ENCODE data around the gene HELLS. TPM values are rescaled to one million over a fixed set of nuclear protein-coding genes. Genes with fewer than 3 reads are reported as not detected.
A peak's percentile ranks its signal among the peaks of the same experiment; 100 is the strongest.
"Not testable (repeated sequence)": the region's sequence is repeated elsewhere in the genome, so short reads cannot be mapped to it uniquely, and the experiment has no call there.

HELLS gene
- total and polyA plus RNA-seq, 2 donors from 2014 or later: 1.6 to 13.5 TPM

DNA sequence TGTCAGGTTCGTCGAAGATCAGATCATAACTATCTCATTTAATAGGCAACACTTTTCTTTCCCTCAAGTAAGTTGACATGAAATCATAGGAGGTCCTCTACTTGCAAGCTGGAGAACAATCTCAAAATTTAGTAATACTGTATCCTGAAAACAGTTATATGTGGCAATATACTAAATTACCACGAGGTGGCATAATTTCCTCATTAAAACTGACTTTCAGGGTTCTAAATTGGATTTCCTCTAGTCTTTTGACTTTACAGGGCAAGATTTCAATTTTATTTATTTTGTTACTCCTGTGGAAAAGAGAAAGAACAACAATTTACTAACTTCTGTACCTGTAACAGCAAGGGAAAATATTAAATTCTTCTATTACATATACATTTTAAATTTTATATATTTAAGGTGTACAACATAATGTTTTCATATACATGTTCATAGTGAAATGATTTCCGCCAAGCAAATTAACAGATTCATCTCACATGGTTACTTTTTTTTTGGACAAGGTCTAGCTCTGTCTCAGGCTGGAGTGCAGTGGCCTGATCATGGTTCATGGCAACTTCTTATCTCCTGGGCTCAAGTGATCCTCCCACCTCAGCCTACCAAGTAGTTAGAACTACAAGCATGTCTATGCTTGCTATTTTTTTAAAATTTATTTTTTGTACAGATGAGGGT, 84.6 kb downstream of the HELLS start:
- DNase-seq: peak in 2 of 5 donors; percentile 58 to 71
- Histone ChIP-seq H3K27ac (ENCODE audit: low read depth in 2 of 2, low read length in 2 of 2) (no peak overlapping the region), H3K27me3 (ENCODE audit: control insufficient read depth, insufficient read depth, low read length) (no peaks in the 10 kb centered on the region), H3K36me3 (ENCODE audit: control insufficient read depth in 2 of 3, insufficient read depth in 3 of 3, low read length in 3 of 3) (no peaks in the 10 kb centered on the region), H3K4me1 (ENCODE audit: control insufficient read depth in 2 of 3, insufficient read depth in 2 of 3, low read depth in 1 of 3, low read length in 3 of 3) (no peaks in the 10 kb centered on the region), H3K4me3 (ENCODE audit: low read length in 3 of 3) (no peak overlapping the region), H3K9ac (ENCODE audit: low read length in 3 of 3) (no peak overlapping the region), H3K9me3 (ENCODE audit: control insufficient read depth in 2 of 3, insufficient read depth in 1 of 3, low read length in 3 of 3) (peaks cover 0 to 2% (median 0%) of the 10 kb centered on the region in 3 donors)
- FAIRE-seq: peak; percentile 80
- intact Hi-C loops (cut with DNase I): no loop called here
- TF ChIP-seq, protein P1, sequence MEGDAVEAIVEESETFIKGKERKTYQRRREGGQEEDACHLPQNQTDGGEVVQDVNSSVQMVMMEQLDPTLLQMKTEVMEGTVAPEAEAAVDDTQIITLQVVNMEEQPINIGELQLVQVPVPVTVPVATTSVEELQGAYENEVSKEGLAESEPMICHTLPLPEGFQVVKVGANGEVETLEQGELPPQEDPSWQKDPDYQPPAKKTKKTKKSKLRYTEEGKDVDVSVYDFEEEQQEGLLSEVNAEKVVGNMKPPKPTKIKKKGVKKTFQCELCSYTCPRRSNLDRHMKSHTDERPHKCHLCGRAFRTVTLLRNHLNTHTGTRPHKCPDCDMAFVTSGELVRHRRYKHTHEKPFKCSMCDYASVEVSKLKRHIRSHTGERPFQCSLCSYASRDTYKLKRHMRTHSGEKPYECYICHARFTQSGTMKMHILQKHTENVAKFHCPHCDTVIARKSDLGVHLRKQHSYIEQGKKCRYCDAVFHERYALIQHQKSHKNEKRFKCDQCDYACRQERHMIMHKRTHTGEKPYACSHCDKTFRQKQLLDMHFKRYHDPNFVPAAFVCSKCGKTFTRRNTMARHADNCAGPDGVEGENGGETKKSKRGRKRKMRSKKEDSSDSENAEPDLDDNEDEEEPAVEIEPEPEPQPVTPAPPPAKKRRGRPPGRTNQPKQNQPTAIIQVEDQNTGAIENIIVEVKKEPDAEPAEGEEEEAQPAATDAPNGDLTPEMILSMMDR (IDR thresholded peaks at IDR 0.05; ENCODE audit: borderline replicate concordance, extremely low read depth, insufficient read depth): peak; percentile 59

DNA sequence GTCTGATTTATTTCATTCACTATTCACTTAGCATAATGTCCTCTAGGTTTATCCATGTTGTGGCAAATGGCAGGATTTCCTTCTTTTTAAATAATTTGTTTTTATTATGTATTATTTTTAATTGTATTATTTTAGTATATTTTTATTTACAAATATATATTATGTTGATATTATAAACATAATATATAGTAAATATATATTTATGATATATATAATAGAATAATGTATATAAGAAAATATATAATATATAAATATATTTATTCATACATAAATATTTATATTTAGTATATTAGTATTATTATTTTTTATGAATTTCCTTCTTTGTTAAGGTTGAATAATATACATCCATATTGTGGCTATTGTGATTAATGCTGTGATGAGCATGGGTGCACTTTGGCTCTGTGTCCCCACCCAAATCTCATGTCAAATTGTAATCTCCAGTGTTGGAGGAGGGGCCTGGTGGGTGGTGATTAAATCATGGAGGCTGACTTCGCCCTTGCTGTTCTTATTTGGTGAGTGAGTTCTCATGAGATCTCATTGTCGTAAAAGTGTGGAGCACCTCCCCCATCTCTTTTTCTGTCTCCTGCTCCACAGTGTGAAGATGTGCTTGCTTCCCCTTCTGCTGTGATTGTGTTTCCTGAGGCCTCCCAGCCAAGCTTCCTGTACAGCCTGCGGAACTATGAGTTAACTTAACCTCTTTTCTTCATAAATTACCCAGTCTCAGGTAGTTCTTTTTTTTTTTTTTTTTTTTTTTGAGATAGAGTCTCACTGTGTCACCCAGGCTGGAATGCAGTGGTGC, 85.7 kb downstream of the HELLS start:
- no peak overlapping the region for H3K4me3 ChIP-seq (ENCODE audit: low read length in 3 of 3)
- TF ChIP-seq, protein P1 (IDR thresholded peaks at IDR 0.05; ENCODE audit: borderline replicate concordance, extremely low read depth, insufficient read depth): no peak
- no peaks in the 10 kb centered on the region for H3K36me3 ChIP-seq (ENCODE audit: control insufficient read depth in 2 of 3, insufficient read depth in 3 of 3, low read length in 3 of 3)
- H3K4me1 ChIP-seq (ENCODE audit: control insufficient read depth in 2 of 3, insufficient read depth in 2 of 3, low read depth in 1 of 3, low read length in 3 of 3): no peaks in the 10 kb centered on the region
- no peaks in the 10 kb centered on the region for H3K27me3 ChIP-seq (ENCODE audit: control insufficient read depth, insufficient read depth, low read length)
- no peak overlapping the region for H3K27ac ChIP-seq (ENCODE audit: low read depth in 2 of 2, low read length in 2 of 2)
- H3K9me3 ChIP-seq (ENCODE audit: control insufficient read depth in 2 of 3, insufficient read depth in 1 of 3, low read length in 3 of 3): peaks cover 0 to 2% (median 0%) of the 10 kb centered on the region in 3 donors
- DNase-seq (no peak), FAIRE-seq (peak; percentile 97)
- H3K9ac ChIP-seq (ENCODE audit: low read length in 3 of 3): no peak overlapping the region
- intact Hi-C loops (cut with DNase I): no loop called here

GRCh38 chr10:94632954-94633353, 87.4 kb downstream of the HELLS start:
- TF ChIP-seq, protein P1 (IDR thresholded peaks at IDR 0.05; ENCODE audit: borderline replicate concordance, extremely low read depth, insufficient read depth): no peak

DNA sequence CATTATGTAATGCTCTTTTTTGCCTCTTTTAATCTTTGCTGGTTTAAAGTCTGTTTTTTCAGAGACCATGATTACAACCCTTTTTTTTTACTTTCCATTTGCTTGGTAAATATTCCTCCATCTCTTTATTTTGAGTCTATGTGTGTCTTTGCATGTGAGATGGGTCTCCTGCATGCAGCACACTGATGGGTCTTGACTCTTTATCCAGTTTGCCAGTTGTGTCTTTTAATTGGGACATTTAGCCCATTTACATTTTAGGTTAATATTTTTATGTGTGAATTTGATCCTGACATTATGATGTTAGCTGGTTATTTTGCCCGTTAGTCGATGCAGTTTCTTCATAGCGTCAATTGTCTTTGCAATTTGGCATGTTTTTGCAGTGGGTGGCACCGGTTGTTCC, 92.5 kb downstream of the HELLS start:
- intact Hi-C loops (cut with DNase I); H3K9me3 ChIP-seq (ENCODE audit: control insufficient read depth in 2 of 3, insufficient read depth in 1 of 3, low read length in 3 of 3); FAIRE-seq; DNase-seq; H3K4me1 ChIP-seq (ENCODE audit: control insufficient read depth in 2 of 3, insufficient read depth in 2 of 3, low read depth in 1 of 3, low read length in 3 of 3); H3K36me3 ChIP-seq (ENCODE audit: control insufficient read depth in 2 of 3, insufficient read depth in 3 of 3, low read length in 3 of 3); H3K27ac ChIP-seq (ENCODE audit: low read depth in 2 of 2, low read length in 2 of 2); H3K9ac ChIP-seq (ENCODE audit: low read length in 3 of 3); H3K4me3 ChIP-seq (ENCODE audit: low read length in 3 of 3); H3K27me3 ChIP-seq (ENCODE audit: control insufficient read depth, insufficient read depth, low read length): not testable (repeated sequence)

More at GRCh38 chr10:94632954-94633353, 87.4 kb downstream of the HELLS start:
- H3K27me3 ChIP-seq (ENCODE audit: control insufficient read depth, insufficient read depth, low read length): no peaks in the 10 kb centered on the region
- H3K36me3 ChIP-seq (ENCODE audit: control insufficient read depth in 2 of 3, insufficient read depth in 3 of 3, low read length in 3 of 3): no peaks in the 10 kb centered on the region
- FAIRE-seq (no peak), DNase-seq (no peak)
- no peak overlapping the region for H3K4me3 ChIP-seq (ENCODE audit: low read length in 3 of 3)
- no peak overlapping the region for H3K9ac ChIP-seq (ENCODE audit: low read length in 3 of 3)
- H3K9me3 ChIP-seq (ENCODE audit: control insufficient read depth in 2 of 3, insufficient read depth in 1 of 3, low read length in 3 of 3): peaks cover 0 to 2% (median 0%) of the 10 kb centered on the region in 3 donors
- H3K27ac ChIP-seq (ENCODE audit: low read depth in 2 of 2, low read length in 2 of 2): no peak overlapping the region
- H3K4me1 ChIP-seq (ENCODE audit: control insufficient read depth in 2 of 3, insufficient read depth in 2 of 3, low read depth in 1 of 3, low read length in 3 of 3): no peaks in the 10 kb centered on the region
- intact Hi-C loops (cut with DNase I): no loop called here
